Measurements from ENCODE around the gene CADM2. TPM values are rescaled to one million over a fixed set of nuclear protein-coding genes. Genes with fewer than 3 reads are reported as not detected.

Gene CADM2
- total RNA-seq, 2 experiments from 2014 or later = 0.47 to 0.62 TPM

DNA sequence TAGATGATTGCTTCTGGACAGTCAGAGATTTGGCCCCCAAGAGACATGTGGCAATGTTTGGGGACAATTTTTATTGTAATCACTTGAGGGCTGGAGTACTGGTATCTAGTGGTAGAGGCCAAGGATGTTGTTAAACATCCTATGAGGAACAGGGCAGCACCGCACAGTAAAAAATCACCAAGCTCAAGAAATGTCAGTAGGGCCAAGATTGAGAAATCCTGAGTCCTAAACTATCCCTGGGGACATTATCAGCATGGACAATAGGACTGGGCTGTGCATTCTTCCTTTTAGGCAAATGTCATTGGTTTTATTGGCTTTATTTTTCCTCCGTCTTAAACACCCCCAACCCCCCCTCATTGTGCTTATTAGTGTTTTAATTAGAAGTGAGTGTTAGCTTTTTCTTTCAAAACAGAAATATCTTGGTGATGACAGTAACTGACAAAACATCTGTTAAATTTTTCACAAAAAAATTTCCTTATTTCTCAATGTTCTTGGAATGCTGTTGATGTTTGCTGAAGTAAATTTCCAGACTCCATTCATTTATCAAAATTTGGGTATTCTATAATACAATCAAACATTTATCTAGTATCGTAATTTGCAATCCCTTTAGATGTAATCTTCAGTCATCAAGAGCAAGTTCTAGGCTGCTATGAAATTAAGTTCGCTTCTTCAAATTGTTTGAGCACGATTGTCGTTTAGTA lies 1087.8 kb downstream of the CADM2 start:
- Mint-ChIP-seq H3K4me1 (no peaks in the 10 kb centered on the region), H3K27me3 (no peaks in the 10 kb centered on the region), H3K9me3 (peaks cover 5% of the 10 kb centered on the region), H3K4me3 (no peak overlapping the region), H3K36me3 (no peaks in the 10 kb centered on the region), H3K27ac (no peak overlapping the region)
- ATAC-seq (ENCODE audit: low read depth) (no peak), DNase-seq (no peak)
- POLR2A ChIA-PET = no interaction called here

- H3K4me3 Mint-ChIP-seq = no peak overlapping the region
- no peak overlapping the region for H3K27ac Mint-ChIP-seq
- DNase-seq (no peak), ATAC-seq (ENCODE audit: low read depth) (no peak)
- H3K9me3 Mint-ChIP-seq = peaks cover 3% of the 10 kb centered on the region
- H3K27me3 Mint-ChIP-seq = no peaks in the 10 kb centered on the region
- H3K4me1 Mint-ChIP-seq = no peaks in the 10 kb centered on the region
- H3K36me3 Mint-ChIP-seq = no peaks in the 10 kb centered on the region
- POLR2A ChIA-PET = no interaction called here
Measured at GRCh38 chr3:86047161-86047560, 1088.4 kb downstream of the CADM2 start.

- Mint-ChIP-seq H3K27ac (no peak overlapping the region), H3K4me1 (no peaks in the 10 kb centered on the region), H3K4me3 (no peak overlapping the region), H3K9me3 (no peaks in the 10 kb centered on the region), H3K36me3 (no peaks in the 10 kb centered on the region), H3K27me3 (no peaks in the 10 kb centered on the region)
- no peak for DNase-seq
- ATAC-seq (ENCODE audit: low read depth) = no peak
- POLR2A ChIA-PET = no interaction called here
Measured at GRCh38 chr3:86051058-86051457, 1092.3 kb downstream of the CADM2 start.

- ATAC-seq (ENCODE audit: low read depth) = no peak
- no peak overlapping the region for H3K4me3 Mint-ChIP-seq
- no peak overlapping the region for H3K27ac Mint-ChIP-seq
- no peaks in the 10 kb centered on the region for H3K4me1 Mint-ChIP-seq
- DNase-seq = no peak
- POLR2A ChIA-PET = no interaction called here
- H3K27me3 Mint-ChIP-seq = no peaks in the 10 kb centered on the region
- H3K9me3 Mint-ChIP-seq = no peaks in the 10 kb centered on the region
- no peaks in the 10 kb centered on the region for H3K36me3 Mint-ChIP-seq
Measured at GRCh38 chr3:86056032-86056431, 1097.2 kb downstream of the CADM2 start.

- no peak overlapping the region for H3K4me3 Mint-ChIP-seq
- H3K9me3 Mint-ChIP-seq = no peaks in the 10 kb centered on the region
- POLR2A ChIA-PET = no interaction called here
- H3K27me3 Mint-ChIP-seq = no peaks in the 10 kb centered on the region
- no peaks in the 10 kb centered on the region for H3K4me1 Mint-ChIP-seq
- ATAC-seq (ENCODE audit: low read depth) (no peak), DNase-seq (no peak)
- H3K36me3 Mint-ChIP-seq = no peaks in the 10 kb centered on the region
- H3K27ac Mint-ChIP-seq = no peak overlapping the region
Measured at GRCh38 chr3:86056962-86057361, 1098.2 kb downstream of the CADM2 start.

- DNase-seq (no peak), ATAC-seq (ENCODE audit: low read depth) (no peak)
- H3K4me1 Mint-ChIP-seq = no peaks in the 10 kb centered on the region
- POLR2A ChIA-PET = no interaction called here
- no peak overlapping the region for H3K27ac Mint-ChIP-seq
- no peaks in the 10 kb centered on the region for H3K36me3 Mint-ChIP-seq
- no peaks in the 10 kb centered on the region for H3K9me3 Mint-ChIP-seq
- H3K27me3 Mint-ChIP-seq = no peaks in the 10 kb centered on the region
- H3K4me3 Mint-ChIP-seq = no peak overlapping the region
Measured at GRCh38 chr3:86073799-86074198, 1115.0 kb downstream of the CADM2 start.

DNA sequence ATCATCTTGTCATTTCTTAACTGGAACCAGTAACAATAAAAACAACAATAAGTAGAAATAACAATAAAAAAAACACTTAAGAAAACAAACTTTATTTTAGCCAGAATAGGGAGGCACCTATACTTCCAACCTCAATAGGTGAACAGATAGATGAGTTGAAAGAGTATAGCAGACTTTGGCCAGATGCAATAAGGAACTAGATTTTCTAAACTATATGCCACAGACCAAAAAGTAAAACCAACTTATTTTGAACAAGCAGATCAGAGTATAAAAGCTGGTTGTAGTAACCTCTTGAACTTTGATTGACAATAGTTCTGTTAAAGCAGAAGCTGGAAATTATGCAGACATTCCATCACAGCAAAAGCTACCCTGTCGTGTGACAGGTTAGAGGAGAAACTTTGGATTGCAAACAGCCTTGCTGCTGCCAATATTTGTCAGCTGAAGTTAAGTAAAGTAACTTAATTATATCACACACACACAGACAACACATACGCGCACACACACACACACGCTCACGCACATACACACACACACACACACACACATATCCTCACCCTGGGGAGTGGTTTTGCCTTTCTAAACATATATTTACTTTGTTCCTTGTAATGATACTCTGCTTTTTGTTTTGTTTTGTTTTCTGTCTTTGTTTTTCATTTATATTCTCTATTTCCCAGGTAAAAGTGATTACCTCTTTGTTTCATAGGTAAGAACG lies 1128.5 kb downstream of the CADM2 start:
- H3K27ac Mint-ChIP-seq = no peak overlapping the region
- POLR2A ChIA-PET = no interaction called here
- no peak for DNase-seq

GRCh38 chr3:86104154-86104553 lies 1145.4 kb downstream of the CADM2 start:
- POLR2A ChIA-PET = no interaction called here
- Mint-ChIP-seq H3K4me3 (no peak overlapping the region), H3K36me3 (no peaks in the 10 kb centered on the region), H3K27ac (no peak overlapping the region), H3K9me3 (peaks cover 7% of the 10 kb centered on the region), H3K4me1 (no peaks in the 10 kb centered on the region), H3K27me3 (no peaks in the 10 kb centered on the region)
- DNase-seq (no peak), ATAC-seq (ENCODE audit: low read depth) (no peak)

More for the DNA sequence above, 1128.5 kb downstream of the CADM2 start:
- no peaks in the 10 kb centered on the region for H3K27me3 Mint-ChIP-seq
- ATAC-seq (ENCODE audit: low read depth) = no peak
- H3K36me3 Mint-ChIP-seq = no peaks in the 10 kb centered on the region
- H3K4me3 Mint-ChIP-seq = no peak overlapping the region
- no peaks in the 10 kb centered on the region for H3K4me1 Mint-ChIP-seq
- H3K9me3 Mint-ChIP-seq = peaks cover 9% of the 10 kb centered on the region

DNA sequence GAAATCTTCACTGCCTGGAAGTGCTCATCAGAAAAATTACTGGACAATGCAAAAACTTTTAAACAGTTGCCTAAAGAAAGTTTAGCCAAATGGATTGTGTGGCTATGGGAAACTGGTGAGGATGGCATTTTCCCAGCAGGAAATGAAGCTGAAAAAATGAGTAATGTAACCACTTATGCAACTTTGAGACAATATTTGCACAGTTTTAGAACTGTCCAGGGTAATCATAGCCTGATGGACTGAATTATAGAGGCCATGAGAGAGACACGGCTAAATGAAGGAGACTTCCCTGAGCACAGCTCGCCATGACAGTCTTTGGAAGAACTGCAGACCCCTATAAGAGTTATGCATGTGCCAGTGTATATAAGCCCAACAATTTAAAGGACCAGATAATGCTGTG lies 1150.6 kb downstream of the CADM2 start:
- Mint-ChIP-seq H3K4me1 (no peaks in the 10 kb centered on the region), H3K36me3 (no peaks in the 10 kb centered on the region)
- ATAC-seq (ENCODE audit: low read depth) = no peak

More for the DNA sequence above, 1150.6 kb downstream of the CADM2 start:
- H3K27ac Mint-ChIP-seq = no peak overlapping the region
- POLR2A ChIA-PET = no interaction called here
- no peak for DNase-seq
- no peaks in the 10 kb centered on the region for H3K27me3 Mint-ChIP-seq
- peaks cover 5% of the 10 kb centered on the region for H3K9me3 Mint-ChIP-seq
- H3K4me3 Mint-ChIP-seq = no peak overlapping the region

Small RNAs within 50 kb of the gene (microRNA-seq; reads per million reads assigned to microRNA genes)
- gene MIR5688 = not detected

All from activated naive CD8-positive, alpha-beta T cell treated with anti-CD3 and anti-CD28 coated beads, Interleukin-2, amount 10 ng/mL, durations not matched to agents 7 days and 5 days (primary cell).